Left colon (tissue), 2 donors: Measurements from ENCODE around the gene NLRP7. TPM values are rescaled to one million over a fixed set of nuclear protein-coding genes. Genes with fewer than 3 reads are reported as not detected.

Source experiments
- ATAC-seq: fragments of 200-7000 bp; cut with Tn5 transposase; one replicate; pipeline ENCODE4 v1.9.1; 2020; ENCODE audit warnings: mild to moderate bottlenecking, moderate library complexity
- DNase-seq, 2 donors: peaks; one replicate each; pipeline ENCODE4 v3.0.0-alpha.2; 2020
- intact Hi-C, 2 donors: fragments of 100-400 bp; cut with DNase I in 1 of 2; cut with micrococcal nuclease in 1 of 2; formaldehyde crosslinking; loops; one replicate each; pipeline versions ENCODE4 v1.11.2 to v1.14.0; 2022; cut with DNase I, micrococcal nuclease
- total RNA-seq, 2 donors: library from RNA; stranded (reverse); fragmentation: NEBNext Ultra II Directional; extraction: Animal tissue kit (Norgen Biotek cat#: 25700); gene quantifications; one replicate each; pipeline ENCODE4 v1.2.1, GENCODE V29; 2021
- donor health status: DM: no; HTN: no; CAD: no.
- donor health status: DM: yes; HTN: yes; CAD: no.

The NLRP7 gene
- total RNA-seq, 2 donors from 2014 or later: 0.17 TPM; not detected in 1

DNA sequence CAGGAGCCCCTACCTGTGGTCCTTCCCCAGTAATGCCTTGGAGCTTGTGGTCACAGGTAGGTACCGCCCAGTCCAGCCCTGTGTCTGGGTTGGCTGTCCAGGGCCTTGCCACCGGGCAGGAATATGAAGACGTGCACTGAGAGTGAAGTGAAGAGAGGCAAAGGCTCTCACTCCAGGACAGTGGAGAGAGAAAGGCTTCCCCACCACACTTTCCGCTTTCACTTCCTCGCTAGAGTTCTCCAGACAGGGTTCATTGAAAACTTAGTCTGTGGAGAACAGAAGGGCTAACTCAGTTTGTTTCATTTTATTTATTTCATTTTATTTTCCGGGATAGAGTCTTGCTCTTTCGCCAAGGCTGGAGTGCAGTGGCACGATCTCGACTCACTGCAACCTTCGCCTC is 59.1 kb downstream of the NLRP7 start:
- intact Hi-C loops: no loop called here
- no peak for ATAC-seq

DNA sequence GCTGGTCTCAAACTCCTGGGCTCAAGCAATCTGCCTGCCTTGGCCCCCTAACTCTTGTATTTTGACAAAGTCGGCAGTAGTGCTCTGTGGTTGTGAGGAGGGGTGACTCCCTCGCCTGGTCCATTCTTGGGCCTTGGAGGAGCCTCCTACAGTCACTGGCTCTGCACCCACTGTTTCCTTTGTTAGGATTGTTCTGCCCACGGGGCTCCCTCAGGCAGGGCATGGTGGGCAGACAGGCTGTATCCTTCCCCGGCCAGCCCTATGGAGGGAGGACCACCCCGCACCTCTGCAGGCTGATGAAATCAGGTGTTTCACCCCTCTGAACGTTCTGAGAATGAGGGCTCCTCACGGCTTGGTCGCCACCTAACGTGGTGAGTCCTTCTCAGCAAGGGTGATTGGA is 64.1 kb downstream of the NLRP7 start:
- ATAC-seq: no peak
- no peak for DNase-seq
- intact Hi-C loops: no loop called here

More for the DNA sequence above, 59.1 kb downstream of the NLRP7 start:
- no peak for DNase-seq

DNA sequence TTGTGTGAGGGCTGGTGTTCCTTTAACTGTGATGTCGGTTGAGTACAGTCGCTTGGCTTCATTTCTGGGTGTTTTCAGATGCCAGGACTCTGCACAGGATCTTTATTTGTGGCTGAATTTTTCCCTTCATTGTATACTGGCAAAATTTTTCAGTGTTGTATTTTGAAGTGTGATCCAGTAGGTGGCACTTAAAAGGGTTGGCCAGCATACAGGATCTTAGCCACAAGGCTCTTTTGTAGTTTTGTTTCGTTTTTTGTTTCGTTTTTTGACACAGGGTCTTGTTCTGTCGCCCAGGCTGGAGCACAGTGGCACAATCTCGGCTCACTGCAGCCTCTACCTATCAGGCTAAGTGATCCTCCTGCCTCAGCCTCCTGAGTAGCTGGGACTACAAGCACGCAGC is 64.6 kb downstream of the NLRP7 start:
- intact Hi-C loops: no loop called here
- DNase-seq (no peak), ATAC-seq (no peak)

DNA sequence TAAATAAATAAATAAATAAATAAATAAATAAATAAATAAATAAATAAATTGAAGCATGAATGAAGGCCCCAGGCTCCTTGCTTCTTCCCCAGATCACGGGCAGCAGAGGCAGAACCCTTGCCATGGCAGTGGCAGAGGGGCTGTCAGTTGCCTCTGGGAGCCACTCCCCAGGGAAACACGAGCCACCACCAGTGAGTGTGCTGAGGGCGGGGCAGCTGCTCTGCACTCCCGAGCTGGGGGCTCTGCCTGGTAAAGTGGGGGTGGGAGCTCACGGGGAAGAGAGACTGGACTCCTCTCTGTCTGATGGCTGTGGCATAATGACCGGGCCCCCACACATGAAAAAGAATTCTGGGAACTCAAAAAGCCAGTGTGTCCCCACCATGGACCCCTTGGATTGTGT is 65.4 kb downstream of the NLRP7 start:
- DNase-seq: no peak
- intact Hi-C loops: no loop called here
- ATAC-seq: no peak

DNA sequence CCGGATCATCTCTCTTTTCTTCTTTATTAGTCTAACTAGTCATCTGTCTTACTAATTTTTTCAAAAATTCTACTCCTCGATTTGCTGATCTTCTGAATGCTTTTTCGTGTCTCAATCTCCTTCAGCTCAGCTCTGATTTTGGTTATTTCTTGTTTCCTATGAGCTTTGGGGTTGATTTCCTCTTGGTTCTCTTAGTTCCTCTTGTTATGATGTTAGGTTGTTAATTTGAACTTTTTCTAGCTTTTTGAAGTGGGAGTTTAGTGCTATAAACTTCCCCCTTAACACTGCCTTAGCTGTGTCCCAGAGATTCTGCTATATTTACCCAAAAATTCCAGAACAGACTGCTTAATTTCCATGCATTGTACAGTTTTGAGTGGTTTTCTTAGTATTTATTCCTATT is 69.9 kb downstream of the NLRP7 start:
- DNase-seq (no peak), ATAC-seq (no peak)
- intact Hi-C loops: no loop called here

DNA sequence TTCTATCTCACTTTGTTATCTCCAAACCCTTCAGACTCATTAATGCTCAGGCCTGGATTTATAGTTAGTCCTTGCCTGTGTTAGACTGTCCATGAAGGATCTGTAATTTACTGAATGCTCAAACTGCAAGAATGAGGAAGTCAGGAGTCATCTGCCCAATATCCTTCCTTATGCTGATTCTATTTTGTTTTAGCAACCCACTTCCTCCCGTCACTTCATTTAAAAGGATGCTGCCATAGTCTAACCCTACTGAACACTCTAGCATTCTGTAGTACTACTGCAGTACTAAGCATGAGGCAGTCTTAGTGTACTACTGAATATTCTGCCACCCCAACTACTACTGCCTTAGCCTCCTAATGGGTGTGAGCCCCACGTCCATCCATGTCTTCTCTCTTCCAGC is 71.8 kb downstream of the NLRP7 start:
- DNase-seq (no peak), ATAC-seq (no peak)
- intact Hi-C loops: no loop called here

DNA sequence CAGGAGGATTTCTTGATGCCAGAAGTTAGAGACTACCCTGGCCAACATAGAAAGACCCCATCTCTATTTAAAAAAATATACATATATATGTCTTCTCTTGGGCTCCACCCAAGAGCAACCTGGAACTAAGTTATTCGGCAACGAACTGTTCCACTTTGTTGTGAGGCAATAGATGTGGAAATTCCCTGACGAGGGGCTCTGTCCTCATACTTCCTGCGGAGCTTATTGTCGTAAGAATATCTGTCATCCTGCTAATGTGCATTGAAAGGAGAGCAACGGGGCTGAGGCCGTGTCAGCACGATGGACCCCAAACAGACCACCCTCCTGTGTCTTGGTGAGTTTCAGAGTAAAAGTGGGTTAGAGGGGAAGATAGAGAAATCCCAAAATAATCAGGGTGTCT is 73.3 kb downstream of the NLRP7 start, which contains the start of gene FCAR:
Gene FCAR, plus strand, starts transcription at position 246 of the 400 bp plus-strand sequence. Its CDS starts 55 bp downstream, at position 301.
- no peak for DNase-seq
- intact Hi-C loops: no loop called here
- ATAC-seq: no peak

Other genes starting within 250 kb of the NLRP7 start
- not detected for gene KIR3DL3, start 223.1 kb downstream of the NLRP7 start, total RNA-seq
- gene KIR2DL3, start 209.0 kb downstream of the NLRP7 start, total RNA-seq: not detected
- gene KIR2DL1, start 177.7 kb downstream of the NLRP7 start, total RNA-seq: not detected
- under 1 TPM; 0.49 to 0.87 TPM for gene KIR2DL4, start 143.9 kb downstream of the NLRP7 start, total RNA-seq
- not detected for gene KIR3DL1, start 131.1 kb downstream of the NLRP7 start, total RNA-seq
- not detected for gene KIR2DS4, start 114.9 kb downstream of the NLRP7 start, total RNA-seq
- under 1 TPM in 1 of 2 donors, not detected in 1; 0.15 TPM for gene KIR3DL2, start 97.1 kb downstream of the NLRP7 start, total RNA-seq
- not detected for gene FCAR, start 73.3 kb downstream of the NLRP7 start, total RNA-seq
- under 1 TPM in 1 of 2 donors, not detected in 1; 0.39 TPM for gene NCR1, start 41.4 kb downstream of the NLRP7 start, total RNA-seq
- 1 to 10 TPM; 2.0 to 3.8 TPM for gene NLRP2, start 18.8 kb upstream of the NLRP7 start, total RNA-seq
- gene GP6, start 90.7 kb upstream of the NLRP7 start, total RNA-seq: under 1 TPM; 0.28 to 0.49 TPM
- 10 to 100 TPM; 50.5 to 69.3 TPM for gene RDH13, start 115.6 kb upstream of the NLRP7 start, total RNA-seq
- 10 to 100 TPM; 42.1 to 75.9 TPM for gene EPS8L1, start 128.3 kb upstream of the NLRP7 start, total RNA-seq
- gene PPP1R12C, start 170.1 kb upstream of the NLRP7 start, total RNA-seq: 100 to 1,000 TPM; 102 to 118 TPM
- gene TNNT1, start 201.7 kb upstream of the NLRP7 start, total RNA-seq: under 1 TPM; 0.40 to 0.70 TPM
- gene TNNI3, start 210.2 kb upstream of the NLRP7 start, total RNA-seq: 1 to 10 TPM in 1 of 2 donors, not detected in 1; 1.1 TPM
- 1 to 10 TPM in 1 of 2 donors, under 1 TPM in 1; 0.79 to 2.6 TPM for gene DNAAF3, start 219.1 kb upstream of the NLRP7 start, total RNA-seq
- gene SYT5, start 232.8 kb upstream of the NLRP7 start, total RNA-seq: 1 to 10 TPM in 1 of 2 donors, under 1 TPM in 1; 0.64 to 1.9 TPM